ENCODE results near the gene CYP4F8.

CYP4F8 gene

GRCh38 chr19:15666883-15667282, 51.9 kb downstream of the CYP4F8 start:
- H3K4me3 ChIP-seq (ENCODE audit: low read depth, low read length), result no peak overlapping the region
- no peak overlapping the region for H3K18ac ChIP-seq (ENCODE audit: low read length)
- H3K4me2 ChIP-seq (ENCODE audit: low read length), result no peak overlapping the region
- no peak overlapping the region for H3K4ac ChIP-seq (ENCODE audit: low read depth, low read length)
- H3K79me1 ChIP-seq (ENCODE audit: low read length), result no peaks in the 10 kb centered on the region
- no peak overlapping the region for H4K12ac ChIP-seq (ENCODE audit: low read depth, low read length)
- H3K27me3 ChIP-seq (ENCODE audit: insufficient read depth, low read length), result no peaks in the 10 kb centered on the region
- H3K36me3 ChIP-seq (ENCODE audit: control insufficient read depth in 1 of 2, insufficient read depth in 2 of 2, low read length in 2 of 2), result no peaks in the 10 kb centered on the region
- H3K9me3 ChIP-seq (ENCODE audit: insufficient read depth, low read depth, low read length), result peaks cover 42% of the 10 kb centered on the region
- no peak overlapping the region for H3K27ac ChIP-seq (ENCODE audit: low read depth, low read length)
- H3K4me1 ChIP-seq (ENCODE audit: control insufficient read depth in 1 of 2, insufficient read depth in 2 of 2, low read length in 2 of 2), result no peaks in the 10 kb centered on the region
- no peak overlapping the region for H2BK12ac ChIP-seq (ENCODE audit: low read length)
- no peak overlapping the region for H3K9ac ChIP-seq (ENCODE audit: low read length)
- no peak overlapping the region for H3K23ac ChIP-seq (ENCODE audit: low read length)
- no peak overlapping the region for H2BK120ac ChIP-seq (ENCODE audit: insufficient read depth, low read length, poor library complexity)
- H2AK5ac ChIP-seq (ENCODE audit: low read length), result no peak overlapping the region
- H2AFZ ChIP-seq (ENCODE audit: insufficient read depth, low read length, poor library complexity), result no peak overlapping the region
- no peak overlapping the region for H3K14ac ChIP-seq (ENCODE audit: low read length)
- no peaks in the 10 kb centered on the region for H3K79me2 ChIP-seq (ENCODE audit: control insufficient read depth, insufficient read depth, low read length, poor library complexity)
- no peak for DNase-seq
- no CpG with 5 or more reads among the region's 4 CpGs for WGBS (ENCODE audit: extremely low coverage, insufficient coverage, insufficient read length)
- no peak overlapping the region for H2BK5ac ChIP-seq (ENCODE audit: low read depth, low read length, poor library complexity)
- H4K91ac ChIP-seq (ENCODE audit: low read depth, low read length), result no peak overlapping the region
- no peak overlapping the region for H4K8ac ChIP-seq (ENCODE audit: low read depth, low read length)

- no peak overlapping the region for H2BK120ac ChIP-seq (ENCODE audit: insufficient read depth, low read length, poor library complexity)
- H3K4me1 ChIP-seq (ENCODE audit: control insufficient read depth in 1 of 2, insufficient read depth in 2 of 2, low read length in 2 of 2), result no peaks in the 10 kb centered on the region
- H3K9ac ChIP-seq (ENCODE audit: low read length), result no peak overlapping the region
- no peak overlapping the region for H4K8ac ChIP-seq (ENCODE audit: low read depth, low read length)
- no CpG with 5 or more reads among the region's 3 CpGs for WGBS (ENCODE audit: extremely low coverage, insufficient coverage, insufficient read length)
- DNase-seq, result no peak
- no peak overlapping the region for H3K14ac ChIP-seq (ENCODE audit: low read length)
- H3K9me3 ChIP-seq (ENCODE audit: insufficient read depth, low read depth, low read length), result peaks cover 47% of the 10 kb centered on the region
- no peaks in the 10 kb centered on the region for H3K79me2 ChIP-seq (ENCODE audit: control insufficient read depth, insufficient read depth, low read length, poor library complexity)
- no peak overlapping the region for H3K4ac ChIP-seq (ENCODE audit: low read depth, low read length)
- no peak overlapping the region for H2AK5ac ChIP-seq (ENCODE audit: low read length)
- H3K18ac ChIP-seq (ENCODE audit: low read length), result no peak overlapping the region
- H3K27ac ChIP-seq (ENCODE audit: low read depth, low read length), result no peak overlapping the region
- no peaks in the 10 kb centered on the region for H3K36me3 ChIP-seq (ENCODE audit: control insufficient read depth in 1 of 2, insufficient read depth in 2 of 2, low read length in 2 of 2)
- H3K4me2 ChIP-seq (ENCODE audit: low read length), result no peak overlapping the region
- no peak overlapping the region for H2BK5ac ChIP-seq (ENCODE audit: low read depth, low read length, poor library complexity)
- H2AFZ ChIP-seq (ENCODE audit: insufficient read depth, low read length, poor library complexity), result no peak overlapping the region
- no peak overlapping the region for H2BK12ac ChIP-seq (ENCODE audit: low read length)
- no peak overlapping the region for H3K23ac ChIP-seq (ENCODE audit: low read length)
- H3K79me1 ChIP-seq (ENCODE audit: low read length), result no peaks in the 10 kb centered on the region
- H4K91ac ChIP-seq (ENCODE audit: low read depth, low read length), result no peak overlapping the region
- no peak overlapping the region for H3K4me3 ChIP-seq (ENCODE audit: low read depth, low read length)
- H4K12ac ChIP-seq (ENCODE audit: low read depth, low read length), result no peak overlapping the region
- no peaks in the 10 kb centered on the region for H3K27me3 ChIP-seq (ENCODE audit: insufficient read depth, low read length)
Observed at GRCh38 chr19:15669440-15669839, 54.4 kb downstream of the CYP4F8 start.

GRCh38 chr19:15669891-15670290, 54.9 kb downstream of the CYP4F8 start:
- Histone ChIP-seq H3K23ac (ENCODE audit: low read length) (no peak overlapping the region), H3K4ac (ENCODE audit: low read depth, low read length) (no peak overlapping the region), H4K12ac (ENCODE audit: low read depth, low read length) (no peak overlapping the region), H4K8ac (ENCODE audit: low read depth, low read length) (no peak overlapping the region), H2BK12ac (ENCODE audit: low read length) (no peak overlapping the region), H2AFZ (ENCODE audit: insufficient read depth, low read length, poor library complexity) (no peak overlapping the region), H2BK120ac (ENCODE audit: insufficient read depth, low read length, poor library complexity) (no peak overlapping the region), H3K18ac (ENCODE audit: low read length) (no peak overlapping the region), H3K14ac (ENCODE audit: low read length) (no peak overlapping the region), H2BK5ac (ENCODE audit: low read depth, low read length, poor library complexity) (no peak overlapping the region), H3K27me3 (ENCODE audit: insufficient read depth, low read length) (no peaks in the 10 kb centered on the region), H3K9ac (ENCODE audit: low read length) (no peak overlapping the region), H3K4me2 (ENCODE audit: low read length) (no peak overlapping the region), H3K79me1 (ENCODE audit: low read length) (no peaks in the 10 kb centered on the region), H4K91ac (ENCODE audit: low read depth, low read length) (no peak overlapping the region), H3K9me3 (ENCODE audit: insufficient read depth, low read depth, low read length) (peaks cover 49% of the 10 kb centered on the region), H3K79me2 (ENCODE audit: control insufficient read depth, insufficient read depth, low read length, poor library complexity) (no peaks in the 10 kb centered on the region), H2AK5ac (ENCODE audit: low read length) (no peak overlapping the region), H3K4me1 (ENCODE audit: control insufficient read depth in 1 of 2, insufficient read depth in 2 of 2, low read length in 2 of 2) (no peaks in the 10 kb centered on the region), H3K36me3 (ENCODE audit: control insufficient read depth in 1 of 2, insufficient read depth in 2 of 2, low read length in 2 of 2) (no peaks in the 10 kb centered on the region), H3K4me3 (ENCODE audit: low read depth, low read length) (no peak overlapping the region), H3K27ac (ENCODE audit: low read depth, low read length) (no peak overlapping the region)
- no CpG with 5 or more reads among the region's 4 CpGs for WGBS (ENCODE audit: extremely low coverage, insufficient coverage, insufficient read length)
- DNase-seq, result no peak

- H3K23ac ChIP-seq (ENCODE audit: low read length), result no peak overlapping the region
- no peak overlapping the region for H3K4me3 ChIP-seq (ENCODE audit: low read depth, low read length)
- no peak overlapping the region for H2BK5ac ChIP-seq (ENCODE audit: low read depth, low read length, poor library complexity)
- H4K8ac ChIP-seq (ENCODE audit: low read depth, low read length), result no peak overlapping the region
- H2BK12ac ChIP-seq (ENCODE audit: low read length), result no peak overlapping the region
- H3K4me2 ChIP-seq (ENCODE audit: low read length), result no peak overlapping the region
- H2AK5ac ChIP-seq (ENCODE audit: low read length), result no peak overlapping the region
- H4K91ac ChIP-seq (ENCODE audit: low read depth, low read length), result no peak overlapping the region
- no peaks in the 10 kb centered on the region for H3K27me3 ChIP-seq (ENCODE audit: insufficient read depth, low read length)
- H3K27ac ChIP-seq (ENCODE audit: low read depth, low read length), result no peak overlapping the region
- no peak for DNase-seq
- no peaks in the 10 kb centered on the region for H3K4me1 ChIP-seq (ENCODE audit: control insufficient read depth in 1 of 2, insufficient read depth in 2 of 2, low read length in 2 of 2)
- H3K9me3 ChIP-seq (ENCODE audit: insufficient read depth, low read depth, low read length), result peaks cover 48% of the 10 kb centered on the region
- WGBS (ENCODE audit: extremely low coverage, insufficient coverage, insufficient read length), result no CpG with 5 or more reads among the region's 5 CpGs
- no peaks in the 10 kb centered on the region for H3K79me1 ChIP-seq (ENCODE audit: low read length)
- H2BK120ac ChIP-seq (ENCODE audit: insufficient read depth, low read length, poor library complexity), result no peak overlapping the region
- no peak overlapping the region for H3K14ac ChIP-seq (ENCODE audit: low read length)
- H3K79me2 ChIP-seq (ENCODE audit: control insufficient read depth, insufficient read depth, low read length, poor library complexity), result no peaks in the 10 kb centered on the region
- no peak overlapping the region for H3K9ac ChIP-seq (ENCODE audit: low read length)
- no peaks in the 10 kb centered on the region for H3K36me3 ChIP-seq (ENCODE audit: control insufficient read depth in 1 of 2, insufficient read depth in 2 of 2, low read length in 2 of 2)
- no peak overlapping the region for H3K4ac ChIP-seq (ENCODE audit: low read depth, low read length)
- no peak overlapping the region for H3K18ac ChIP-seq (ENCODE audit: low read length)
- no peak overlapping the region for H2AFZ ChIP-seq (ENCODE audit: insufficient read depth, low read length, poor library complexity)
- H4K12ac ChIP-seq (ENCODE audit: low read depth, low read length), result no peak overlapping the region
Observed at GRCh38 chr19:15671237-15671821, 56.3 kb downstream of the CYP4F8 start.
